ENCODE results near the gene PRKAG2.

PRKAG2 gene

DNA sequence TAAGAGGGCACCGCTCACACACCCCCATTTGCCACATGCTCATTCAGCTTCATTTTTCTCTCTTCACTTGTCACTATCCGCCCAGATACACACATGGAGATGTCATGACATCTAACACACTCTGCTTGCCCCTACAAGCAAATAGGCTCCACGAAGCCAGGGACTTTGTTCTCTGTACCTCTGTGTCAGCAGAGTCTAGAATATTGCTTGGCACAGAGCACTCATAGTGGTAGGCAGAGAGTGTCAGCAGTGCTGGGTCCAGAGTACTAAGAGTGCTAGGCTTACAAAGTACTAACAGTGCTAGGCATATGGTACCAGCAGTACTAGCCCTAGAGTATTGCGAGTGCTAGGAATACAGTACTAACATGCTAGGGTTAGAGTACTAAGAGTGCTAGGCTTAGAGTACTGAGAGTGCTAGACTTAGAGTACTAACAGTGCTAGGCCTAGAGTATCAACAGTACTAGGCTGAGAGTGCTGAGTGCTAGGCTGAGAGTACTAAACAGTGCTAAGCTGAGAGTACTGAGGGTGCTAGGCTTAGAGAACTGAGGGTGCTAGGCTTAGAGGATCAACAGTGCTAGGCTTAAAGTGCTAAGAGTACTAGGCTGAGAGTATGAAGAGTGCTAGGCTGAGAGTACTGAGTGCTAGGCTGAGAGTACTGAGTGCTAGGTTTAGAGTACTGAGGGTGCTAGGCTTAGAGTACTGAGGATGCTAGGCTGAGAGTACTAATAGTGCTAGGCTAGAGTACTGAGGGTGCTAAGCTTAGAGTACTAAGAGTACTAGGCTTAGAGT lies 166.1 kb downstream of the PRKAG2 start:
- DNase-seq (ENCODE audit: low read depth), result no peak

DNA sequence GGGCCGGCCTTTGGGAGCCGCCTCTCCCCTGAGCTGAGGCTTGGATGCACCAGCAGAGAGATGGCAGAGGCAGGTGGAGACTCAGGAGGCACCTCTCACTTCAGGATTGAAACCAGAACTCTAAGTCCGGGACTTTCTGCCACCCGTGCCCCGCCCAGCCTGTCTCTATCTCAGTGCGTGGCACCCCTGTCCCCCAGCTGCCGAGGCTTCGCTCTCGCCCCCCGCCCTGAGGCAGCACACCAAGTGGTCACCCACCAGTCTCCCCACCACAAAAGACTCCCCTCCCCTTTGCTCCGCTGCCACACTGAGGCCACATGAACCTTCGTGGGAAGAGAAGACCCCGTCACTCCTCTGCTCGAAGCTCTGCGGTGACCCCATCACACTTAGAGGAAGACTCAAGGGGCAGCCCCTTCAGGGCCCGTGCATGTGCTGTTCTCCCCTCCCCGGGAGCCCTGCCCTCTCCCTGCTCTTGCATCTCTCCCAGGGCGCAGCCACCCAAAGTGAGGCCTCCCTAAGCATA lies 166.7 kb downstream of the PRKAG2 start:
- DNase-seq (ENCODE audit: low read depth), result no peak

DNA sequence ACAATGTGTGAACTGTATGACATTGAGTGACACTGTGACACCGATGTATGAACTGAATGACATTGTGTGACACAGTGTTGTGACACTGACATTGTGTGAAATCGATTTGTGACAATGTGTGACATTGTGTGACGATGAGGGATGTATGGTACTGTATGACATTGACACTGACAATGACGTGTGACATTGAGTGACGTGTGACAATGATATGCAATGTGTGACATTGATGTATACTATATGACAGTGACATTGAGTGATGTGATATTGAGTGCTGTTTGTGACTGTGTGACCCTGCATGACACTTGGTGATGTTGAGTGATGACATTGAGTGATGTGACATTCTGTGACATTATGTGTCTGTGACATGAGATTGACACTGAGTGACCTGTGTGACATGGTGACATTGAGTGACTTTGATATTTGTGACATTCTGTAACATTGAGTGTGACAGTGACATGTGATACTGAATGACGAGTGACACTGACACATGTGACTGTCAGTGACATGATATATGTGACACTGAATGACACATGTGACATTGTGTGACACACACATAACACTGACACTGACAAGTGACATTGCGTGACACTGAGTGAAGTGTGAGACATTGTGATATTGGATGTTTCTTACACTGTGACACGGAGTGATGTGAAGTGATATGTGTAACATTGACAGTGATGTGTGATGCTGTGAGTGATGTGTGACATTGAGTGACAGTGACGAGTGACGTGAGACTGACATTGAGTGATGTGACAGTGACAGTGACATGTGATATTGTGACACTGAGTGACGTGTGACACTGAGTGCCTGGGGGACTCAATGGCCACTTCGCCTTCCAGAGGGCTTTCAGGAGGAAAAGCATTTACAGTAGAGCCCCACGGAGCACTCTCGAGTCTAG lies 167.5 kb downstream of the PRKAG2 start:
- DNase-seq (ENCODE audit: low read depth), result no peak

DNA sequence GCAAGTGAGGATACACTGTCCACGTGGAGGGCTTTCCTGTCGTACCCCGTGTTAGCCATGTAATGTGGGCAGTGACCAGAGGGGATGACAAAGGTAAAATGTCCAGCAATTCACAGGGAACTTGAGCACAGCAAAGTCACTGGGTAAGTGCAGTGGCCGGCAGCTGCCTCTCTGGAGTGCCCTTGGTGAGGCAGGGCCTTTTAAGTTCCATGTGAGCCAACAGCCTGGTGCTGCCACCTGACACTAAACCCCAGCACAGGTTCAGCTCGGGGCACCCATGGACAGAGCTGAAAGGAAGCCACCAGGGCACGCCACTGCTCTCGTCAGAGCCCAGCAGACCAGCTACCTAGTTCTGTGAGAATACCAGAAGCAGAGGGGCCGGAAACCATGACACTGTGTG lies 168.3 kb downstream of the PRKAG2 start:
- no peak for DNase-seq (ENCODE audit: low read depth)

DNA sequence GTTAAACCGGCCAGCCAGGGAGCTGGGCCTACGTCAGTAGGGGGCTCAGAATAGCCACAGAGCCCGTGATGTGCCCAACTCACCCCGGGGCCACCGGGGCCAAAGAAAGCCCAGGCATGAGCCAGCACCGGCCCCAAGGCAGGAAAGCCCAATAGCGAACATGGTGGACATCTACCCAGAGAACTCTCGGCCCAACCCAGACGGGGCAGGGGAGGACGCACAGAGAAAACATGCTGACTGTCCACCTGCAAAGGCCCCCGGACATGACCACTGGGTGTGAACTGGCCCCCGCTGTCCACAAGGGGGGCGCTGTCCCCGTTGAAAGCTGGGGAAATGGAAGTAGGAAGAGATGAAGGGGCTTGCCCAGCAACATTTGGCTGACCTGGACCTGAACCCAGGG lies 169.2 kb downstream of the PRKAG2 start:
- no peak for DNase-seq (ENCODE audit: low read depth)

DNA sequence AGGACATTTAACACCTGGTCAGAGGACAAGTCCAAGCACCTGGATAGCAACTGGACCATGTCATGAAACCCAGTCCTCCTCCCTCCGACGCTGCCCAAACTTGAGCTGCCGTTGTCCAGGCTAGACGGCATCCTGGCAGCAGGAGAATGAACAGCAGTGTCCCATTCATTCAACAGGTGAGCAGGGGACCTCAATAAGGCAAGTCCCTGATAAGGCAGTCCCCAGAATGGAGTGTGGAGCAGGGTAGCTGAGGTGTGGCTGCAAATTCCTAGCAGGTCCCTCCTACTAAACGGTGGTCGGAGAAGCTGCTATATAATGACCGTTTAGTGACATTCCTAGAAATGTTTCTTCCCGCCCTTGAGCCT lies 169.8 kb downstream of the PRKAG2 start:
- no peak for DNase-seq (ENCODE audit: low read depth)

DNA sequence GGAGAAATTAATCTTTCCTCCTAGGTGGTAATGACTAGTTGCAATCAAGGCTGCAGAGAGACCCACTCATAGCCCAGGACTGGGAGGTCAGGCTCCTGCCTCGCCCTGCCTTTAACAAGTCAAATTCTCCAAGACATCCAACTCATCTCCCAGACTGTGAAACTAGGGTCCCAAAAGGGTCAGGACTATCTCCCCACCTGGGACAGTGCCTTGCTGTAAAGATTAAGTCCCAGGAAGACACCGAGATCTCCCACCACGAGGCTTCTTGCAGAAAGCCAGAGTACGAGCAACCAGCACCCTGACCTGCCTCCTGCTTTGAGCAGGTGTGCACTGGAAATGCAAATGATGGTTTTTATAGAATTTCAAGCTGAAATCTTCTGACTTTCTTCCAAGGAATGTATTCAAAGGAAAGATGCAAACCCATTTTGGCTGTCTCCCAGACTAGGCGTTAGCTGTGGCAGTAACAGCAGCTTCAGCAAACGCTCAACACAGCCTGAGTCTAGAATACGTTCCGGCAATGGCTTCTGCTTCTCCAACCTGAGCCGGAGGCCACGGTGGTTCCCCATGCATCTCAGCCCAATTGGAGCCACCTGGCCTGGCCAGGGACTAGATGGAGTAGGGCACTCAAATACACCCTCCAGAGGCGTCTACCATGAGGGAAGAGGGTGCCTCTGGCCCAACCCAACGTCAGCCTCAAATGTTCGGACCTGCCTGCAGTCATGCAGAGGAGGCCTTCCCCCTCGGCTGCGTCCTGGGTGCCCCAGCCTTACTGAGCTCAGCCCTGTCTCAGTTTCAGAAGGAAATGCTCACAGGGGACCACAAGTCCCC lies 170.4 kb downstream of the PRKAG2 start:
- DNase-seq (ENCODE audit: low read depth), result no peak

DNA sequence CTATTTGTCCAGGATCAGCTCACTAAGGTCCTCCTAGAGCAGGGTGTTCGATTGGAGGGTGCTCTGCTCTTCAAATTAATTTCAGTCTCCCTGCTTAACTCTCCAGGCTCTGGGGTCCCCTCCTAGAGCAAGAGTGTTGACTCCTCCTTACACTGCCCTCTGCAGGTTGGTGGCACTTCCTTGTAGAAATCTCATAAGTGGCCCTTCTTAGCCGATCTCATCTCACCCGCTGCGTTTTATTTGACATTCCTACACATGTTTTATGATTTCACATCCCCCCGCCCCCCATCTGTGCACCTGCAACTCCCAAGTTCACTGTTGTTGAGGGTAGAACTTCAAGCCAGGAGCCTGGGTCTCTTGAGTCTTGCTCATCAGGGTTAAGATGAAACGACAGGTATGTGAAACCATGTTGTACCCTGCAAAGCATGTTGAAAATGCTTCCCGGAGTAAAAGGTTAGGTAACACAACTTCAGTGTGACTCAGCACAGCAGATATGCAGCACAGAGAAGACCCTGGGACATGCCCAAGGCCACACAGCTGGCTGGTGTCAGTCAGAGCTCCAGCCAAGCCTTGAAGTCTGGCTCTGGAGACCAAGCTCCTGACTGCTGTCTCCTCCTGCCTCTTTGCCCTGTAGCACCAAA lies 171.2 kb downstream of the PRKAG2 start:
- DNase-seq (ENCODE audit: low read depth), result no peak

DNA sequence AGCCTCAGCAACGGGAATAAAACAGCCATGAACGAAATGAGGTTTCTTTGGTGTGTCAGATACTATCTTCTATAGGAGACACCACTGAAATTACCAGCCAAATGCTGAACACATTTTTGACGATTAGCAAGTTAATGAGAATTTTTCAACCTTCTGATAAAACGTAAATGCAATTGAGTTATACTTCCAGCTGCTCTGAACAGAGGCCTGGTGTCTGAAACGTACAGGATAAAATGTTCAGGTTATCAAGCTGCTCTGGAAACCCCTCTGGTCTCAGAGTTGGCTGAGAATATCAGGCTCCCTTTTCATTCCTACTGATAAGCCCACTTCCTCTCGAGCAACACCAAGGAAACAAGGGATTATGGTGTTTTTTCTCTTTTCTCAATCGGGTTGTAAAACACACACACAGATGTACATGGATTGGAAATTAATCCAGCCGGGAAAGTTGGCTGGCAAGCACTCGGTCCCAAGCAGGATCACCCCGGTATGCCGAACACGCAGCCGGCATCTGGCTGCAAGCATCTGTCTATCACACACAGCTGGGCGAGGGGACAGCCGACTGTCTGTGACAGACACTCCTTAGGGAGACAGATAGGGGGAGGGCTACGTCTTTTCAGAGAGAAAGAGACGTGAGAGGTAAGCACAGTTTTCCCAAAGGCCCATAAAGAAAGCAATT lies 171.8 kb downstream of the PRKAG2 start:
- DNase-seq (ENCODE audit: low read depth), result no peak

DNA sequence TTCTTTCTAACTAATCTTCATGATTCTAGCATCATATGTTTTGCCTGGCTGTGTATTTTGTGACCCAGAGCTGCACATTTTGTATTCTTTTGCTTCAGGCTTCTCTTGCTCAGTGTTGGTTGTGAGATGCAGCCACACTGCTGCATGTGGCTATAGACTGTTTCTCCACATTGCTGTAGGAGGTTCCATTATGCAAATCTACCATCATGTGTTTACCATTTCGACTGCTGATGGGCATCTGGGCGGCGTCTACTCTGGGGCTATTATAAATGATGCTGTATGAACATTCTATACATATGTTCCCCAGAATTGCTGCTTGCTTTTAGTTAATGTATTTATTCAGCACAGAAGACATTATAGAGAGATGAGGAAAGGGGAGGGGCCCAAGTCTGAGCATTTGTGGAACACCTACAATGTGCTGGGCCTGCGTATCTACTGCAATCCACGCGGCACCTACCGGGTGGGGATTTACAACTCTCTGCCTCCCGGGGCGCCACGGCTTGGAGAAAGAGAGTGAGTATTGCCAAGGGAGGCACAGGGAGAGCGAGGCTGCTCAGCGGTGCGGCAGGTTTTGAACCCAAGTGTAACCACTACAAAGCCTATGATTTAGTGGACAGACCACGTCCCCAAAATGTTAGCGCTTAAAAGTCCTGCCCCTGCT lies 172.5 kb downstream of the PRKAG2 start:
- DNase-seq (ENCODE audit: low read depth), result no peak

DNA sequence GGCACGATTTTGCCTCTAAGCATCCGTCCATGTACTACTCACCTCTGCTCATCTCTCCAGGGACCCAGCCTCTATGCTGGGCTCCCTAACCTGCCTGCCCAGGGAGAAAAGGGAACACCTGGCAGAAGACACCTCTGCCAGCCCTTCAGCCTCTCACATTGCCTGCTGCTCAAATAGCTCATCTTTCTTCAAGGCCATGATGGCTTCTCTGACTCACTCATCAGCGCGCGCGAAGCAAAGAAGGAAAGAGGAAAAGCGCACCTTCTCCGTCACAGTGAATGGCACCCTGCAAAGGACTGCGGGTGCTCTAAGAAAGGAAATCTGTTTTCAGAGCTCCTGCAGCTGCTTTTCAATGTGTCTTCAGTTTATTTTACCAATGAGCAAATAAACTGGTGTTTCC lies 174.0 kb downstream of the PRKAG2 start:
- no peak for DNase-seq (ENCODE audit: low read depth)

DNA sequence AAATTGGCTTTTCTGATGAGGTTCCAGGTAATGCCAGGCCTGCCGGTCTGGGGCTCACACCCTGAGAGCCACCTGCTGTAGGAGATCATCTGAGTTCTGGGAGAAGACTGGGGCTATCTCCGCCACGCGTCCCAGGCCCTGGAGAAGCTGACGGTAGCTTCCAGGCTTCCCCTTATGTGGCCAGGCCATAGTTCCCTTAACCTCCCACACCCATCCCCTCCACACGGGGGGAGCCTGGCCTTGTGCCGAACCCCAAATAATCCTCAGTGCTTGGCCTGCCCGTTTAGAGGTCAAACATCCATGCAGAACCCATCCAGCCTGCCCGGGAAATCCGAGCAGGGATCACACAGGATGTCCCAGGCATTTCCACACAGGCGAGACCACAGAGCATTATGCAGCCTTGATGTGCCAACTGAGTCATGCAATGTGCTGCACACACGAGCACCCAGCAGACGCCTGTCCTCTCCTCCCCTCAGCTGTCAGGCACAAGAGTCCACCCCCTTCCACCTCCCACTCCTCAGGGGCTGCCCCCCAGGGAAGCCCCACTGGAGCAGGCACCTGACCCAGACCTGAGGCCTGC lies 176.2 kb downstream of the PRKAG2 start:
- DNase-seq (ENCODE audit: low read depth), result no peak

DNA sequence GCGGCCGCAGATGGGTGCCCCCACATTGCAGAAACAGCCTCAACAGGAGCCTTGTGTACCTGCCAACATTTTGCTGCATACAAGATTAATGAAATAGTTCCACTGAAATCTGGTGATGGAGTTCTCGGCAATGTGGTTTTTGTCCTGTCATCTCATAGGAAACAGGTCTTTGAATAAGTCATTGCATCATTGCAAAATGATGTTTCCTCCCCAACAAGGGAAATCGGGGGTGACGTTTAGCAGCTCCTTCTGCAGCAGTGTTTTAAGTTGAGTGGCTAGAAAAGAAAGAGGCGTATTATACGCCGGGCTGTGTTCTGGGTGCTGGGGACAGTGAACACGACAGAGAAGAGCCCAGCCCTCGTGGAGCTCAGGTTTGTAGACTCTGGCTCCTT lies 177.0 kb downstream of the PRKAG2 start:
- DNase-seq (ENCODE audit: low read depth), result no peak

DNA sequence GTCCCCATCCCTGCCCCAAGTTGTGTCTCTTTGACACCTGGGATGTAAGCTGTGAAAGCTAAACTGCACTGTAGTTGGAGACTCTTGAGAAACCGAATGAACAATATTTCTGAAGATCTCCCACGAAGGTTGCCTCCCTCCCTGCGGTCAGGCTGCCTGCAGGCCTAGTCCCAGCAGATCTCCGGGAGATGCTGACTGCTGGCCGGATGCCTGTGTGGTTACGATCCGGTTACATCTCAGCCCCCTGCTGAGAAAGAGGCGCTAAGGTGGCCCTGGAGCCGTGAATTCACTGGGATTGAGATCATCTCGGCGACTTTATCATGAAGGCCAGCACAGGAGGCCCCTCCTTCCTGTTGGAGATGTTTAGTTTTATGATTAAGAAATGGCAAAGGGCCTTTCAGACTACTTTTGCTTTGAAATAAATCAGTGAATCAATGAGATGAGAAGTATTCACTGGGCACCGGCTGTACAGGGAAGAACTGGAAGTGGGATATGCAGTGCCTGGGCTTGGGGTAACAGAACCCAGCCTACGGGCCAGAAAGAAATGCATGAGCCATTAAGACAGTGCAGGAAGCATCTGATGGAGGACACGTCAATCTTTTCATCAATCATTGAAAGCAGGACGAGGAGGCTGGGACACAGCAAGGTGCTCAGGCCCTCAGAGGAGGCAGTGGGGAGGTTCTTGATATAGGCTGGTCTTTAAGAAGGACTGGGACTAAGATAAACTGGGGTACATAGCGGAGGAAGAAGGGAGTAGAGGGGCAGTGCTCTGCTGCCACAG lies 177.6 kb downstream of the PRKAG2 start:
- no peak for DNase-seq (ENCODE audit: low read depth)

DNA sequence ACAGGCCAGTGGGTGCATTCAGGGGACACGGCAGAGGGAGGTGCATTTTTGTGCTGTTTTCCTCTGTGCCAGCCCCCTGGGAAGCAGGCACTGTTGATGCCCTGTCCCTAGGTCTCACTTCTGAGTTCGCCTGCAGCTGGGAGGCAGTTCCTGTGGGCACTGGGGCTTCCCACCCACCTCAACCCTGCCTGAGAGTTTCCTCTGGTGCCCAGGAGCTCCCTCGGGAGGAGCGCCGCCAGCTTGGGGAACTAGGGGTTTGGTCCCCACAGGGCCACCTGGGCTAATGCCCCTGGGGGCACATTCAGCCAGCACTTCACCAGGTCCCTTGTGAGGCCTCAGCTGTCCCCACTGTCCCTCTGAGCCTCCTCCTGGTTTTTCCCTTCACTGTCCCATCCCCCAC lies 179.0 kb downstream of the PRKAG2 start:
- DNase-seq (ENCODE audit: low read depth), result no peak

DNA sequence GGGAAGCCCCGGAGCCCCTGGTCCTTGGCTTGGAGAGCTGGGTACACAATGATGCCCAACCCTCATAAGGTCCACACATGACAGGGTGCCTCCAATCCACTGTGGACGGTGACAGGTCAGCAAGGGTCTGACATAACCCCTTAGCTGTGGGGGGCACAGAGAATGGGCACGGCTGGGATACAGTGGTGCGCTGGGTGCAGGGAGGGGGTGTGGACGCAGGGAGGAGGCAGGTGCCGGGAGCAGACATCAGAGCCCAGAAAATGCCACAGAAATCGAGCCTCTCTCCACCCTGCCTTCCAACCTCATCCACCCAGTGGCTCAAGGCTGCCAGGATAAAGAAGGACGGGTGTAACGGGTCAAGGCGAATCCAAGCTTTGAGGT lies 179.4 kb downstream of the PRKAG2 start:
- no peak for DNase-seq (ENCODE audit: low read depth)

DNA sequence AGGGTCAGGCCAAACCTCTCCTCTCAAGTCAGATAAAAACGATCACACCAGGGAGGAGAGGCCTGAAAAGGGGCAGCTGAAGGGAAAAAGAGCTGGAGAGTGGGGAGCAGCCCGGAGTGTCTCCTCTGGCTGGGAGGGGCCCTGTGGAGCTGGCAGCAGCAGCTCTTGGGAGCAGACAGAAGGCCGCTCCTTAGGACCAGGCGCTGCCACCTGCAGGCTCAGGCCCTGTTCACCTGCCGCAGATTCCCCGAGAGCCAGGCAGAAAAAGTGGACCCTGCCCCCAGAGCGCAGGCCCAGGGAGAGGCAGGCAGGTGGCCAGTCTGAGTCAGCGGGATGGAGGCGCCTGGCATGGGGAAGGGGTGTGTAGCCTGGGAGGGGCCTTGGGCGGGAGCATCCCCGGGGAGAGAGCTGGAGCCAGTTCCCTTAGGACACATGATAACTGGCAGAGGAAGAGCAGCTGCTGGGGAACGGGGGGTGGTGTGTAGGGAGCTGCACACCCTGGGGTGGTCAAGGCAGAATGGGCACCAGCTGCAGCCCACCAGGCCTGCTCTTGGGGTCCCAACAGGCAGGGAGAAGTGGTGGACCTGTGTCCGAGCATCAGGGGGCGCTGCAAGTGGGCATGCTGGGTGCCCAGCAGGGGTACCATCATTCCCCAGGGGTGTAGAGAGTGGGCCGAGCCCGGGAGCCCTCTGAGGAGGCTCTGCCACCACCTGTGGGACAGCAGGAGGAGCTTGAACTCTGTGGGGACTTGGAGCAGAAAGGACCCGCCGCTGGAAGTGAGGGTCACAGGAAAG lies 180.0 kb downstream of the PRKAG2 start:
- no peak for DNase-seq (ENCODE audit: low read depth)

DNA sequence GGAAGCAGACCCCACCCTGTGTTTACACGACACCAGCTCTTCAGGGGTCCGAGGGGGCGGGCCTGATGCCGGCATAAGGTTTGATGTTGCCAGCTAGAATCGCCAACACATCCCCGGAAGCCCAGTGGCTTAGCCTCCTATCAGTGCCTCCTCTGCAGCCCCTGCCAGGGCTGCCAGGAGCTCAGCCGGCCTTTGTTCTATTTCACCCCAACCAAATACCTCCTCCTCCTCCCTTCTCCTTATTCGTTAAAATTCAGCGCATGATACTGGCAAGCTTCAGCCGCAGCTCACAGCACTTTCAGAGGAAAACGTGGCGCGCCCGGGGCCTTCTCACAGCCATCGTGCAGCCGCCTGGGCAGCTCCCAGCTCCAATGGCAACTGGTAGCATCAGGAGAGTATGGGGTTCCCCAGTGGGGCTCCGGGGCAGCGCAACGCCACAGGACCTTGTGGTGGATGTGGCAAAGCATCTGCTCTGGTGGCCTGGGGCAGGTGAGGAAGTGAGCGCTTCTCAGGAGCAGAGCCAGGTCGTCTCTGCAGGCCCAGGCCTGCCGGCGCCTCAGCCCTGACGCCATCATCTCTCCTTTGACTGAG lies 180.9 kb downstream of the PRKAG2 start:
- no peak for DNase-seq (ENCODE audit: low read depth)

Measured in T-helper 22 cell (primary cell).